Stimulated activated CD4-positive, alpha-beta T cell treated with anti-CD3 and anti-CD28 coated beads, Interleukin-12 subunit alpha, Interleukin-12 subunit beta, amount 100 ng/mL, for 48 hours (primary cell): ENCODE results near the gene RCOR2.
A peak's percentile ranks its signal among the peaks of the same experiment; 100 is the strongest.
"Not testable (repeated sequence)": the region's sequence is repeated elsewhere in the genome, so short reads cannot be mapped to it uniquely, and the experiment has no call there.

ENCODE experiments used
- DNase-seq, 3 donors: peaks; one replicate each; pipeline ENCODE4 v3.0.0-alpha.2; 2020; ENCODE audit warnings: low read depth in 2 of 3, low spot score in 1 of 3

The RCOR2 gene

DNA sequence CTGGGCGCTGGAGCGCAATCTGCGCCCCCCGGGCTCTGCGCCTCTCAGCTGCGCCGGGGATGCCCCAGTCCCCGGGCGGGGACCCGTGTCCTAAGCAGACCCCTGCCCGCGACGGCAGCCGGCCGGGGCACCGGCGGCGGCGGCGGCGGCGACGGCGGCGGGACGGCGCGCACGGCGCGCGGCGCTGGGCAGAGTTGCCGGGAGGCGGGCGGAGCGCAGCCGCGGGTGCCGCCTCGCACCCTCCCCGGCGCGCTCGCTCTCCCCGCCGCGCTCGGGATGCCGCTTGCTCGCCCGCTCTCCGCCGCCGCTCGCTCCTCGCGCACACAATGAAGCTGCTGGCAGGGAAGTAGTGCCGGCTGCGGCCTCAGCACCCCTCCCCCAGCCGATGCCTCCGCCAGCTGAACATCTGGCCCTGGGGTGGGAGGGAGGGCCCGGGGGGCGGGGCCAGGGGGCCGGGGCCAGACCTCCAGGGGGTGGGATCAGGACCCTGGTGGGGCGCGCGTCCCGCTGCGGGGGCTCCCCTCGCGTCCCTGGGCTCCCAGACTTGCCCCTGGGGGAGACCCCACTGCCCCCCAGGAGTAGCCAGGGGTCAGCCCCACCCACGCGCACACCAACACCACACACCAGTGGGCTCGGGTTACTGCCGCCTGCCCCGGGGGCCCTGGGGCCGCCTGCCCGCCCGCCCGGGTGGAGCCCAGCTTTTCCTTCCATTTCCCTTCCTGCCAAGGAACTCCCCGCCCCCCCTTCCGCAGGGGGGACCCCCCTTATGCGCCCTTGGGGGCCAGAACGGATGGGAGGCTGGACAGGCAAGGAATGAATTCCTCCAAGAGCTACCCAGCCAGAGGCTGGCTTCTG is at the start of gene RCOR2:
Gene RCOR2, minus strand, starts transcription at position 328 of the 855 bp plus-strand sequence. CDS start 708 bp downstream, outside the sequence.
- peak; percentile 37 to 45 (median 41) for DNase-seq

DNA sequence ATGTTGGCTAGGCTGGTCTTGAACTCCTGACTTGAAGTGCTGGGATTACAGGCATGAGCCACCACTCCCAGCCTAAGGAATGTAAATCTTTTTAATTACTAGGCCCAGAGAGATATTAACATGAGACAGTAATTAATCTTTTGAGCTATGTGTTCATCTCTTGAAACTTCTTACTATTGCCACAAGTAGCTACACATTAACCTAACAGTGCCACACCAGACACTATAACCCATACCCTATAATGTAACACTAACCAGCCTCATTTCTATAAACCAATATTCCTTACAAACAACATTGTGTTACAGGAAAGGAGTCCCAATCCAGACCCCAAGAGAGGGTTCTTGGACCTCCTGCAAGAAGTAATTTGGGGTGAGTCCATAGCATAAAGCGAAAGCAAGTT is 49.5 kb upstream of the RCOR2 start:
- no peak for DNase-seq

DNA sequence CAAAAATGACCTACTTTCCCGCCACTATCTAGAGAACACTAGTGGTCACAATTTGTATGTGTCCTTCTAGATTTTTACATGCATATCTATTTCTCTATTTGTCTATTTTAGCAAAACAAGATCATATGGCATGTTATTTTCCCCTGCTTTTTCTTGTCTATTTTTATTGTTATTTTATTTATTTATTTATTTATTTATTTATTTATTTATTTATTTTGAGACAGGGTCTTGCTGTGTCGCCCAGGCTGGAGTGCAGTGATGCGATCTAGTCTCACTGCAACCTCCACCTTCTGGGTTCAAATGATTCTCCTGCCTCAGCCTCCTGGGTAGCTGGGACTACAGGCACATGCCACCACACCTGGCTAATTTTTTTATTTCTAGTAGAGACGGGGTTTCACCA is 46.9 kb upstream of the RCOR2 start:
- DNase-seq: not testable (repeated sequence)

DNA sequence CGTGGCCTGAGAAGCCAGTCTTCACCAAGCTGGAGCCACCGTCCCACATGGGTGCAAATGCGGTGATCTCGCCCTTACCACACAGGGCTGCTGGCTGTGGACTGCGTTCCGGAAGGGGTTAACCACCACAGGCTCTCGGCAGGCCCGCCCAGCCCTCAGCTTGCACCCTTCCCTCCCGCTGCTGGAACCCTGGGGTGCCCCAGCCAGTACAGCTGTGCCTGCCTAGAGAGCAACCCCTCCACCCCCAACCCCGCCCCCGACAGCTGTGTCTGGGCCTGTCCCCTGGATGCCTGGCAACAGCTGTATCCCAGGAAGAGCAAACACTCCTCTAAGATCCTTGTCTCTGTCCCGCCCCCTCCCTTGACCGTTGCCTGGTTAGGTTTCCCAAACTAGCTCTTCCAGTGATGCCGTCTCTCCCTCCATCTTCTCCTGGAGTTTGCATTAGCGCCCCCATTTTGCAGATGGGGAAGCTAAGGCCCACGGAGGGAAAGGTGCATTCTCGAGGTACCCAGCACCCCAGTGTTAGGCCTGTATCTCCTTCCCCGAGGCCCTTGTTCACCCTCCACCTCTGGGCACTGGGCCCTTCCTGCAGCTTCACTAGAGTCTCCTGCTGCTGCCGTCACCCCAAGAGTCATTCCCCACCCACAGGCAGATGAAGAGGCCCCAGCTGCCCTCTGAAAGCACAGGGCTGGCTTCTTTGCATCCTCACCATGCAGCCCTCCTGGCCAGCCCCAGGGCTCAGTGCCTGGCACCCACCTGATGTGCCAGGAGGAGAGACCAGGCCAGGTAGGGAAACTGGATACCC is 44.8 kb upstream of the RCOR2 start:
- DNase-seq: no peak

- DNase-seq: no peak
Measured at GRCh38 chr11:63958008-63958407, 41.0 kb upstream of the RCOR2 start.

DNA sequence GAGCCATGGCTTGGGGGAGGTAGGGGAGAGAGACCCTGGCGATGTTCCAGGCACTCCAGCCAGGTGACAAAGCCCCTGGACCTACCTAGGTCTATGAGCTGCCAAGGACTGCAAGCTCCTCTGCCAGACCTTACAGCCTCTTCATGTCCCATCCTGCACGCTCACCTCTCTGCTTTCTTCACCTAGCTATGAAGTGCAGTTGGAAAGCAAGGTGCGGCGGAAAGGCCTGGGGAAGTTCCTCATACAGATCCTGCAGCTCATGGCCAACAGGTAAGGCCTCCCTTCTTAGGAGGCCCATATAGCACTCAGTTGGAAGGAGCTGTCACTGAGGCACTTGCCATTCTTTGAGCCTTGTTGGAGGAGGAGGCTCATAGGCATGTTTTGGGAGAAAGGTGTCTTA is 35.6 kb upstream of the RCOR2 start:
- no peak for DNase-seq

GRCh38 chr11:63951779-63952536 is 35.0 kb upstream of the RCOR2 start:
- DNase-seq: no peak

- peak; percentile 17 to 32 (median 30) for DNase-seq
Measured at GRCh38 chr11:63945477-63946163, 28.7 kb upstream of the RCOR2 start.

GRCh38 chr11:63944987-63945386 is 28.0 kb upstream of the RCOR2 start:
- no peak for DNase-seq

DNA sequence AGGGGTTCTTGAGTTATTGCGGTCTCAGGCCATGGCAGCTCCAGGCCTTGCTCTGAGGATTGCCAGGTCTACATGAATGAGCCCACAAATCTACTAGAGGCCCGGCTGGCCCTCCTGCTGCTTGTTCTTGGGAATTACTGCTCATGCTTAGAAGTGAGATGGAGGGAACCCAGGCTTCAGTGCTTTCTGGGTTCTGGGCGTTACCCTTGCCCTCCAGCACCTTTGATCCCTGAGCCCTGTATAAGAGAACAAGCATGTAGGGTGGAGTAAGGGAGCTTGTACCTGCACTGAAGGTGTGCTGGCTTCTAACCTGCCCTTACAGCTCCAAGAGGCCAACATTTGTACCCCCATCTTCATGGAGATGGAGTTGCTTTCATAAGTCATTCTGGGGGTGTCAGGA is 25.8 kb upstream of the RCOR2 start:
- DNase-seq: no peak

DNA sequence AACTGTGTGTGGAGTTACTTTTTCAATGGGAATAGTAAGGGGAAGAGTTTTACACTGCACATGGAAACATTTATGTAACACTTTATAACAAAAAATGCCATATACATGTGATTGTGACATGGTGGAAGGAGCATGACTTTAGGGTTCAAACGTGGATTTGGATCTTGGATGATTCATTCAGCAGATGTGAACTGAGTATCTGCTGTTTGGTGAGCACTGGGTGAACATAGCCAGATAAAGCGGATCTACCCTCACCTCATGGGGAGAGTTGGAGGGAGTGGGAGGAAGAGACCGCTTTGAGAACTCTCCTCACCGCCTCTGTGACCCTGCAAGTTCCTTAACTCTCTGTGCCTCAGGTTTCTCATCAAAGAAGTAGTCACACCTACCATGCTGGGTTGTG is 24.9 kb upstream of the RCOR2 start:
- no peak for DNase-seq

DNA sequence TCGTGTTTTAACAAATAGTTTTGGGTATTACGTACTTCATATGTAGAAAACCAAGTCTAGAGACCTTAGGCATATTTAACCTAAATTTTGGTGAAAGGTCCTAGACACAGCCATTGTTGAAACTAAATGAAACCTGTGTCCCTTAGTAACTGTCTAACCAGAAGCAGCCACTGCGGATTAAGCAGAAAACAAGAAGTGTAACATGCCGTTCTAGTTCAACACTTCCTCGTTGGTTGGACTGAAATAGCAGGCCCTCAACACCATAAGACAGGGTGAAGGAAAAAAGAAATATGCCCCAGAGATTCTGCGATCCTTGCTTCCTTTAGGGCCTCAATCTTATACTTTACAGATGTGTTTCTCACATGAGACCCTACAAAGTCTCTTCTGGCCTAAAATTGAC is 23.8 kb upstream of the RCOR2 start:
- DNase-seq: no peak

GRCh38 chr11:63939397-63939891 is 22.5 kb upstream of the RCOR2 start:
- DNase-seq: no peak

DNA sequence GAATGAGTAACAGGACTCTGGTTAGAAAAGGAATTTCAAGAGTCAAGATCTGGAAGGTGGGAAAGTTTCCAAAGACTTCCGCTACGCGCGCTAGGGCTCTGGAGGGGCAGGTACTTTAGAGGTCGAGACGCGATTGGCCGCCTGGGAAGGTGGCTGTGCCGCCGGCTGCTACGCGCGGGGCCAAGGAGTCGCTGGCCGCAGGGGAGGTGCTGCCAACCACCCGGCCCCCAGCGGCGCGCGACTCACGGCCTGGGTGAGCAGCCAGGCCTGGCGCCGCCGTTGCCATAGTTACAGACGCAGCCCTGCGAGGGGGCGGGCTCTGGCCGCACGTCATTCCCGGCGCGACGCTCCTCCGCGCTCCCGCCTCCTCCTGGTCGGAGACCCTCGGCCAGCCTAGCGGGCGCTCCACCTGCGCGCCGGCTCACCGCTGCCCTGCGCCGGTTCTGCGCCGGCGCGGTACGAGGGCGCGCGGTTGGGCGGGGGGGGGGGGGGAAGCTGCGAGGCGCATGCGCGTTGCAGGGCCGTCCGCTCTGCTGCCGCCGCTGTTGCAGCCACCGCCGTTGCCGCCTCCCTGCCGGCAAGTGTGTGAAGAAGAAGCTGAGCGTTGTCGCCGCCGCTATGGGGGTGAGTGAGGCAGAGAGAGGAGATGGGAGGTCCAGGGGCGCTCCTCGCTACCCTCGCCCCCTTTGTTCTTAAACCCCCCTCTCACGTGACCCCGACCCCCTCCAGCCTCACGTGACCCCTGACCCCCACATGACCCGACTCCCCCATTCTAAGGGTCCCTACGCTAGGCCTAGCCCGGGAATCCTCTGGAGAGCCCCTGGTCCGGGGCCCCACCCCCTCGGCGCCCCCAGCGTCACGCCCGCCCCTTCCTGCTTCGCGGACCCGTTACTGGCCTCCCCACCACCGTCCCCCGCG is 21.8 kb upstream of the RCOR2 start, which contains the start of gene NAA40:
Gene NAA40, plus strand, starts transcription at position 524 of the 918 bp plus-strand sequence. Its CDS starts 95 bp downstream, at position 619.
- peak; percentile 87 to 93 (median 92) for DNase-seq

DNA sequence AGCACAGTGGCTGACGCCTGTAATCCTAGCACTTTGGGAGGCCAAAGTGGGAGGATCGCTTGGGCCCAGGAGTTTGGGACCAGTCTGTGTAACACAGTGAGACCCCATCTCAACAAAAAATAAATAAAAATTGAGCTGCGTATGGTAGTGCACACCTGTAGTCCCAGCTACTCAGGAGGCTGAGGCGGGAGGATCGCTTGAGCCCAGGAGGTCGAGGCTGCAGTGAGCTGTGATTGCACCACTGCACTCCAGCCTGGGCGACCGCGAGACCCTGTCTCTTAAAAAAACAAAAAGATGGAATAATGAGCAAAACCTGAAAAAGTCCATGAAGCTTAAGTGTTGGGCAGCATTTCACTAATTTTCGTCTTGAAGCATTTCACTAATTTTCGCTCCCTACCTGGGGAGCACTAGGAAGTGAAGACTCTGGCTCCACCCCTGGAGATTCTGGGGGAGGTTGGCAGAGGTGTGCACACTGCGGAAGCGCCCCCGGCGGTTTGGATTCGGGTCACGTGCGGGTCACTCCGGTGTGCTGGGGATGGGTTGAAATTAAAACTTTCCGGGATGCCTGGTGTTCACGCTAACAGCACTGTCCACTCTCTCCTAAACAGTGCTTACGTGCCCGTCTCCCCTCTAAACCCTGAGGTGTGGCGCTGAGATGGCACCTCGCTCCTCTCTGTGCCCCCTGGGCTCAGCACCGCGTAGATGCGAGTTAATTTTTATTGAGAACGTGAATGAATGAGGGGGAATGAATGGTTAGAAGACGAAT is 20.9 kb upstream of the RCOR2 start:
- no peak for DNase-seq

DNA sequence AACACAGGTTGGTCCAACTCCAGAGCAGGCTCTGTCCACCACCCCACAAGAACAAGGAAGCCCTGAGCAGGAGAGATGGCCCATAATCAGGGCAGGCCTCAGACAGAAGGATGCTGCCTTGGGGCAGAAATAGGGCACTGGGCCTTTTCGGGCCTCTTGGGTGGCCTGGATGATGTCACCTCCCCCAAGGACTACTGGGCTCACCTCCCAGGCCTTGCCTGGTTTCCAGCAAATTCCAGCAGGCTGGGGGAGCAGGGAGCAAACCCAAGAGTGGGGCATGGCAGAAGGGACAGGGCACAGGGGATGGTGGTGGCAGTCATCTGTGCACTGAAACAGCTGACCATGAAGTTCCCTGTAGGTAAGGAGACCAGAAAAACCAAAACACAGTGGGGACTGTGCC is 16.5 kb upstream of the RCOR2 start:
- no peak for DNase-seq

- DNase-seq: no peak
Measured at GRCh38 chr11:63931876-63932275, 14.9 kb upstream of the RCOR2 start.

DNA sequence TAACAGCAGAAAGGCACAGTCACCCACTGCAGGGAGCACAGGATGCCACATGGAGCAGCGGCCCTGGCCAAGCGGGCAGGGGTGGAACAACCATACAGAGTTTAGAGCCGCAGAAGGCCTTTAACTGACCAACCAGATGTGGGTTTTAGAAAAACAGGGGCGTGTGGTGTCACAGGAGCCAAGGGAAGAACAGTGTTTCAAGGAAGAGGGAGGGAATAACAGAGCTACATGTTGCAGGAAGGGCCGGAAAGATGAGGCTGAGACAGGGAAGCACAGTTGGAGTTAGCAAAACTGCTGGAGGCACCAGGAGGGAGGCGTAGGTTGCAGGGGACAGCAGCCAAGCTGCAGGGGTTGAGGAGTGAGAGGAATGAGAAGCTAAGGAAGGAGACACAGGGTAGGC is 14.1 kb upstream of the RCOR2 start:
- DNase-seq: no peak

DNA sequence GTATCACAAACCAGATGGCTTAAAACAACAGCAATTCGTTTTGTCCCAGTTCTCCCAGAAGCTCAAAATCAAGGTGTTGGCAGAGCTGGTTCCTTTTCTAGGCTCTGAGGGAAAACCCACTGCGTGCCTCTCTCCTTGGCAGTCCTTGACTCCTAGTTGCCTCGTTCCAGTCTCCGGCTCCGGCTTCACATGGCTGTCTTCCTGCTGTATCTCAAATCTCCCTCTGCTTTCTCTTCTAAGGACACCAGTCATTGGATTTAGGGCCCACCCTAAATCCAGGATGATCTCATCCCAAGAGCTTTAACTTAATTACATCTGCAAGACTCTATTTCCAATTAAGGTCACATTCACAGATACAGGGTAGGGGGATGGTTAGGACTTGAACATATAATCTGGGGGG is 12.7 kb upstream of the RCOR2 start:
- DNase-seq: no peak
